Mucosa of descending colon (tissue), 3 donors: ENCODE measurements around the gene TMCC2. TPM values are rescaled to one million over a fixed set of nuclear protein-coding genes. Genes with fewer than 3 reads are reported as not detected.
"Not testable (repeated sequence)": the region's sequence is repeated elsewhere in the genome, so short reads cannot be mapped to it uniquely, and the experiment has no call there.

ENCODE experiments used
- ATAC-seq: fragments of 200-7000 bp; cut with Tn5 transposase; one replicate; pipeline ENCODE4 v1.9.1; 2020; ENCODE audit warnings: mild to moderate bottlenecking, moderate library complexity
- DNase-seq, 3 donors: peaks; one replicate each; pipeline ENCODE4 v3.0.0-alpha.2; 2020
- H3K36me3 ChIP-seq: fragments of 200-600 bp; one replicate; pipeline ENCODE4 v1.8.0; 2021; ENCODE audit warnings: low read depth, mild to moderate bottlenecking
- H3K4me1 ChIP-seq: fragments of 200-600 bp; one replicate; pipeline ENCODE4 v1.8.0; 2021; ENCODE audit warnings: low read depth, mild to moderate bottlenecking
- H3K4me3 ChIP-seq: fragments of 200-600 bp; one replicate; pipeline ENCODE4 v1.8.0; 2021; ENCODE audit warnings: mild to moderate bottlenecking
- H3K9me3 ChIP-seq: fragments of 200-600 bp; one replicate; pipeline ENCODE4 v1.8.0; 2021; ENCODE audit warnings: mild to moderate bottlenecking
- intact Hi-C, 2 donors: fragments of 100-400 bp; cut with DNase I in 1 of 2; cut with micrococcal nuclease in 1 of 2; formaldehyde crosslinking; loops; one replicate each; pipeline versions ENCODE4 v1.11.0 to v1.11.1; 2022; cut with DNase I, micrococcal nuclease
- long read RNA-seq, 2 donors: library from polyadenylated mRNA; unstranded; transcript quantifications; one replicate each; pipeline ENCODE4 v2.0.0, GENCODE V29; 2019 to 2021
- total RNA-seq, 3 donors: library from RNA; stranded (reverse); fragmentation: NEBNext Ultra II Directional in 2 of 3; extraction: Animal tissue kit (Norgen Biotek cat#: 25700) in 2 of 3; gene quantifications; one replicate each; pipeline versions ENCODE4 v1.2.1 to v1.2.4, GENCODE V29; 2021 to 2023
- TF ChIP-seq, protein P1 (sequence below): fragments of 200-600 bp; IDR thresholded peaks from one replicate; pipeline ENCODE4 v1.8.0; 2022; ENCODE audit warnings: antibody characterized with exemption, mild to moderate bottlenecking
- donor health status: DM: no; HTN: no; CAD: no; lungs with moderate emphysema.
- donor health status: DM: no; HTN: no; CAD: no.
- donor health status: DM: no; HTN: yes; CAD: no.

TMCC2 gene, protein sequence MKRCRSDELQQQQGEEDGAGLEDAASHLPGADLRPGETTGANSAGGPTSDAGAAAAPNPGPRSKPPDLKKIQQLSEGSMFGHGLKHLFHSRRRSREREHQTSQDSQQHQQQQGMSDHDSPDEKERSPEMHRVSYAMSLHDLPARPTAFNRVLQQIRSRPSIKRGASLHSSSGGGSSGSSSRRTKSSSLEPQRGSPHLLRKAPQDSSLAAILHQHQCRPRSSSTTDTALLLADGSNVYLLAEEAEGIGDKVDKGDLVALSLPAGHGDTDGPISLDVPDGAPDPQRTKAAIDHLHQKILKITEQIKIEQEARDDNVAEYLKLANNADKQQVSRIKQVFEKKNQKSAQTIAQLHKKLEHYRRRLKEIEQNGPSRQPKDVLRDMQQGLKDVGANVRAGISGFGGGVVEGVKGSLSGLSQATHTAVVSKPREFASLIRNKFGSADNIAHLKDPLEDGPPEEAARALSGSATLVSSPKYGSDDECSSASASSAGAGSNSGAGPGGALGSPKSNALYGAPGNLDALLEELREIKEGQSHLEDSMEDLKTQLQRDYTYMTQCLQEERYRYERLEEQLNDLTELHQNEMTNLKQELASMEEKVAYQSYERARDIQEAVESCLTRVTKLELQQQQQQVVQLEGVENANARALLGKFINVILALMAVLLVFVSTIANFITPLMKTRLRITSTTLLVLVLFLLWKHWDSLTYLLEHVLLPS
- 1 to 10 TPM in 1 of 3 donors, under 1 TPM in 2; 0.27 to 5.1 (median 0.29) TPM for total RNA-seq
- long read RNA-seq, donor 1, partial matches to known transcripts: 3 of 10 reads
- long read RNA-seq, donor 1, other reads (novel, unspliced or antisense): 3 of 10 reads
- long read RNA-seq, donor 2: 0 reads

DNA sequence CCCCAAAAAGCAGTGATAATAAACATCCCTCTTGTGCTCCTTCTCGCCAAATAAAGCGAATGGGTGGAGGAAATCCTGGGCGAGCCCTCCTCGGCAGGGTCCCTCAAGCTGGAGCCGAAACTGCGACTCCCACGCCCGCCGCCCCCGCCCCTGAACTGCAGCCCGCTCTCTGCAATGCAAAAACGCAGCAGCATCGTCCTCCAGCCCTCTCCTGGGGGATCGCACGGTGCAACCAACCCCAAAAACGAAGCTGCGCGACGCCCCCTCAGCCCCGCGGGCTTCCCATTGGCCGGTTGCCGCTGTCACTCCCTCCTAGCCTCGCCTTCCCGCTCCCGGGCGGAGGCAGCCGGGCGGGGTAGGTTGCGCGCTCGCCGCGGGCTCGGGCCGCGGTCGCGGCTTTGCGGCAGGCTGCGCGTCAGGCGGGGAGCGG lies at the start of gene TMCC2:
Gene TMCC2 (plus strand): TSS at position 363 of the 430 bp plus-strand sequence. CDS start 619 bp downstream, outside the sequence.
- ATAC-seq (peak; percentile 88), DNase-seq (peak; percentile 77 to 87 (median 86))
- TF ChIP-seq, protein P1, sequence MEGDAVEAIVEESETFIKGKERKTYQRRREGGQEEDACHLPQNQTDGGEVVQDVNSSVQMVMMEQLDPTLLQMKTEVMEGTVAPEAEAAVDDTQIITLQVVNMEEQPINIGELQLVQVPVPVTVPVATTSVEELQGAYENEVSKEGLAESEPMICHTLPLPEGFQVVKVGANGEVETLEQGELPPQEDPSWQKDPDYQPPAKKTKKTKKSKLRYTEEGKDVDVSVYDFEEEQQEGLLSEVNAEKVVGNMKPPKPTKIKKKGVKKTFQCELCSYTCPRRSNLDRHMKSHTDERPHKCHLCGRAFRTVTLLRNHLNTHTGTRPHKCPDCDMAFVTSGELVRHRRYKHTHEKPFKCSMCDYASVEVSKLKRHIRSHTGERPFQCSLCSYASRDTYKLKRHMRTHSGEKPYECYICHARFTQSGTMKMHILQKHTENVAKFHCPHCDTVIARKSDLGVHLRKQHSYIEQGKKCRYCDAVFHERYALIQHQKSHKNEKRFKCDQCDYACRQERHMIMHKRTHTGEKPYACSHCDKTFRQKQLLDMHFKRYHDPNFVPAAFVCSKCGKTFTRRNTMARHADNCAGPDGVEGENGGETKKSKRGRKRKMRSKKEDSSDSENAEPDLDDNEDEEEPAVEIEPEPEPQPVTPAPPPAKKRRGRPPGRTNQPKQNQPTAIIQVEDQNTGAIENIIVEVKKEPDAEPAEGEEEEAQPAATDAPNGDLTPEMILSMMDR: no peak
- no peak within 1 kb of the TSS for H3K4me3 ChIP-seq
- H3K9me3 ChIP-seq: no peaks in the 10 kb centered on the region
- peaks cover 14% of the 10 kb centered on the region for H3K4me1 ChIP-seq
- intact Hi-C loops: no loop called here
- H3K36me3 ChIP-seq: no peaks in the 10 kb centered on the region

DNA sequence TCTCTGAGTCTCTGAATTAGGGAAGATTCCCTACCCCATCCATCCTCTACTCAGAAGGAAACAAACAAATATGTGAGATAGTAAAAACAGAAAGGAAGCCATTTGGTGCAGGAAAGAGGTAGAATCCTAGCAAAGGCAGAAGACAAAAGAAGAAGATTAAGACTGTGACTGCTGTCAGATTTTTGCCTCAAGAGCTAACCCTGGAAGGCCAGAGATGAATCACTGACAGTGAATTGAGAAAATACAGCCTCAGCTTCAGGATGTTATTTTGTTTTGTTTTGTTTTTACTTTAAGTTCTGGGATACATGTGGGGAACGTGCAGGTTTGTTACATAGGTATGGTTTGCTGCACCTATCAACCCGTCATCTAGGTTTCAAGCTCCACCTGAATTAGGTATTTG lies 47.9 kb upstream of the TMCC2 start:
- TF ChIP-seq, protein P1: no peak
- Histone ChIP-seq H3K4me1 (peaks cover 3% of the 10 kb centered on the region), H3K4me3 (no peak overlapping the region), H3K36me3 (no peaks in the 10 kb centered on the region), H3K9me3 (no peaks in the 10 kb centered on the region)
- DNase-seq: no peak
- no peak for ATAC-seq
- intact Hi-C loops: no loop called here

DNA sequence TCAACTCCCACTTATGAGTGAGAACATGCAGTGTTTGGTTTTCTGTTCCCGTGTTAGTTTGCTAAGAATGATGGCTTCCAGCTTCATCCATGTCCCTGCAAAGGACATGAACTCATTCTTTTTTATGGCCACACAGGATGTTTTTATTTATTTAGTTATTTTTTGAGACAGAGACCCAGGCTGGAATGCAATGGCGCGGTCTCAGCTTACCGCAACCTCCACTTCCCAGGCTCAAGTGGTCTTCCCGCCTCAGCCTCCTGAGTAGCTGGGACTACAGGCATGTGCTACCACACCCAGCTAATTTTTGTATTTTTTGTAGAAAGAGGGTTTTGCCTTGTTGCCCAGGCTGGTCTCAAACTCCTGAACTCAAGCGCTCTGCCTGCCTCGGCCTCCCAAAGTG lies 47.4 kb upstream of the TMCC2 start:
- ATAC-seq, H3K4me1 ChIP-seq, DNase-seq, H3K36me3 ChIP-seq, intact Hi-C loops, H3K4me3 ChIP-seq, H3K9me3 ChIP-seq: not testable (repeated sequence)

DNA sequence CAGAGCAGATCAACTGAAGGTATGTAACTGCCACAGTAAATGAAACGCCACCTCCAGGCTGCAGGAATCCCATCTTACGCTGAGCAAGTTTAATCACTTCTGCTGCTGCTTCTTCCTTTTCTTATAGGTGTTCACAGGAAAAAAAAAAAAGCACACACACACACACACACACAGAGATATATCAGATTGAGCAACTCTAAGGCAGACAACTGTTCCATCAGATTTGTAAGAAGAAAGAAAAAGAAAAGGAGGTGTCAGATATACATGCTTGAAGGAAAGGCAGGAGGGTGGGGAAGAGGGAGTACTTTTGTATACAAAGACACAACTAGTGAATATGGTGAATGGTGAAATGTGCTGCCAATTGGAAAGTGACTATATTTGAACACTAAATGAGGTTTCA lies 44.8 kb upstream of the TMCC2 start:
- DNase-seq (no peak), ATAC-seq (no peak)
- Histone ChIP-seq H3K4me3 (no peak overlapping the region), H3K4me1 (peaks cover 3% of the 10 kb centered on the region), H3K9me3 (no peaks in the 10 kb centered on the region), H3K36me3 (no peaks in the 10 kb centered on the region)
- TF ChIP-seq, protein P1: no peak
- intact Hi-C loops: no loop called here

DNA sequence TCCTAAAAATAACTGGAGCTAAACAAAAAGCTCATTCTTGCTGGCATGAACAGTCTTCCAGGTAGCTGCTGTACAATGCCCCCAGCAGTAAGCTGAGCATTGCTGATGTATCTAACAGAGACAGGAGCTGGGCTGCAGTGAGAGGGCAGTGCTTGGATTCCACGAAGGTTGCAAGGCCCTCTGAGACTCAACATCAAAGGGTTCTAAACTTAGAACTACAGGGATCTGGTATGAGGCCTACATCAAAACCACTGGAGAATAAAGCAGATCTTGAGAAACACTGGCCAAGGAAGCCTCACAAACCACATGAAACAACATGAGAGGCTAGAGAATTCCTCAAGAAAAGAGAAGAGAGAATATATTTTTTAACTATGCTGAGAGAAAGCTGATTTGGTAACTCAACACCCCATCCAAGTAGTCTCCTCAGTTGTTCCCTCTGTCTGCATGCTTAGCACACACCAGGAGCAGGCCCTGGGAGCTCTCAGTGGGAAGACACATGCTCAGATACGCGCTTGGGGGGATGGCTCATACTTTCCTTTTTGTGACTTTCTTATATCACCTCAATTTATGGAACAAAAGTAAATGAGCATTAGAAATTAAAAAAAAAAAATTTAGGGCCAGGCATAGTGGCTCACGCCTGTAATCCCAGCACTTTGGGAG lies 43.9 kb upstream of the TMCC2 start:
- H3K9me3 ChIP-seq: no peaks in the 10 kb centered on the region
- ATAC-seq: no peak
- TF ChIP-seq, protein P1: no peak
- no peak overlapping the region for H3K4me3 ChIP-seq
- DNase-seq: no peak
- intact Hi-C loops: no loop called here
- no peaks in the 10 kb centered on the region for H3K36me3 ChIP-seq
- peaks cover 3% of the 10 kb centered on the region for H3K4me1 ChIP-seq
